HepG2 (cell line): ENCODE measurements around the gene SRP14. TPM values are rescaled to one million over a fixed set of nuclear protein-coding genes. Genes with fewer than 3 reads are reported as not detected.

Experiments
- ATAC-seq: fragments of 200-7000 bp; cut with Tn5 transposase; 3 replicates; pipeline ENCODE4 v1.9.1; 2020; ENCODE audit warnings: mild to moderate bottlenecking, moderate library complexity
- BruUV-seq: library from RNA; stranded (reverse); fragments of 400-500 nt; replicated peaks from 2 replicates; lab custom pipeline; 2021; lab: Mats Ljungman, UMichigan
- CTCF ChIA-PET: fragments of 300-600 bp; formaldehyde crosslinking; extraction: SDS; loops from one replicate; lab custom pipeline; 2021; ENCODE audit warnings: low total read pairs, inconsistent platforms, low intra/inter-chr PET ratio; lab: Yijun Ruan, JAX
- POLR2A ChIA-PET: fragments of 350-600 bp; sonication (Branson Sonifier 250); formaldehyde crosslinking; loops from one replicate; lab custom pipeline; 2020; ENCODE audit warnings: antibody characterized with exemption, inconsistent platforms; lab: Yijun Ruan, JAX
- DNase-seq: peaks from one replicate; pipeline ENCODE4 v3.0.0-alpha.2; 2015; ENCODE audit warnings: low spot score
- FAIRE-seq: peaks from 3 replicates; lab custom pipeline; 2011; peaks lifted over from hg19 to GRCh38; lab: Jason Lieb, UNC
- H2AFZ ChIP-seq: one replicate; pipeline ENCODE4 v1.6.1; 2011; ENCODE audit warnings: low read length, inconsistent platforms
- H3K27ac ChIP-seq: fragments of 300-600 bp; 3 replicates; pipeline ENCODE4 v1.8.0; 2011; ENCODE audit warnings: mixed run types, mild to moderate bottlenecking, mixed read lengths, low read length, inconsistent platforms; ENCODE audit not compliant: insufficient read depth; ENCODE audit errors: extremely low read length
- H3K27me3 ChIP-seq, 2 experiments: fragments of 200-600 bp in 1 of 2; 2 replicates in 1 of 2; 3 replicates in 1 of 2; pipeline versions ENCODE4 v1.6.0 to v1.8.0; 2011; ENCODE audit warnings: low read length in 2 of 2, mild to moderate bottlenecking in 2 of 2, moderate library complexity in 2 of 2, inconsistent platforms in 1 of 2; ENCODE audit not compliant: insufficient read depth in 2 of 2, control insufficient read depth in 1 of 2
- H3K36me3 ChIP-seq, 2 experiments: fragments of 200-600 bp in 1 of 2; replicated peaks in 1 of 2; 2 replicates in 1 of 2; 3 replicates in 1 of 2; pipeline versions ENCODE4 v1.5.1 to v1.8.0; 2011; ENCODE audit warnings: low read length in 2 of 2, inconsistent platforms in 1 of 2; ENCODE audit not compliant: insufficient read depth in 2 of 2, control insufficient read depth in 1 of 2
- H3K4me1 ChIP-seq: 2 replicates; pipeline ENCODE4 v1.5.1; 2012; ENCODE audit warnings: low read length, inconsistent platforms; ENCODE audit not compliant: insufficient read depth
- H3K4me2 ChIP-seq: 2 replicates; pipeline ENCODE4 v1.6.0; 2011; ENCODE audit warnings: low read depth, low read length, inconsistent platforms
- H3K4me3 ChIP-seq, 3 experiments: fragments of 200-600 bp in 1 of 3; sonication (generic), shearing (Covaris generic) in 1 of 3; replicated peaks in 1 of 3; 2 replicates each; pipeline ENCODE4 v1.5.1; 2011 to 2016; ENCODE audit warnings: low read length in 3 of 3, inconsistent platforms in 2 of 3, low read depth in 2 of 3, mild to moderate bottlenecking in 2 of 3, control low read depth in 1 of 3, mixed read lengths in 1 of 3; ENCODE audit not compliant: insufficient read depth in 1 of 3
- H3K79me2 ChIP-seq: one replicate; pipeline ENCODE4 v1.6.1; 2011; ENCODE audit warnings: low read length, inconsistent platforms; ENCODE audit not compliant: insufficient read depth
- H3K9ac ChIP-seq: 2 replicates; pipeline ENCODE4 v1.6.0; 2011; ENCODE audit warnings: mild to moderate bottlenecking, low read depth, low read length, inconsistent platforms; ENCODE audit not compliant: insufficient read depth
- H3K9me3 ChIP-seq: 2 replicates; pipeline ENCODE4 v1.5.1; 2012; ENCODE audit warnings: mild to moderate bottlenecking, low read length
- H4K20me1 ChIP-seq: 2 replicates; pipeline ENCODE4 v1.6.0; 2011; ENCODE audit warnings: inconsistent platforms, mild to moderate bottlenecking, low read length, moderate library complexity; ENCODE audit not compliant: insufficient read depth
- MEIS1 ChIP-seq: sonication (generic); formaldehyde crosslinking; IDR thresholded peaks from 2 replicates; pipeline ENCODE4 v1.9.0; 2021; ENCODE audit warnings: mild to moderate bottlenecking, missing genetic modification reagents, moderate library complexity, borderline replicate concordance
- ZNF687 ChIP-seq: sonication (generic); formaldehyde crosslinking; IDR thresholded peaks from 2 replicates; pipeline ENCODE4 v1.5.1; 2020; ENCODE audit warnings: mild to moderate bottlenecking, missing genetic modification reagents, moderate library complexity
- WGBS: methylation state at CpG from one replicate; pipeline ENCODE4 v1.1.6; 2017; ENCODE audit warnings: low lambda C conversion rate; 5-methylcytosine and 5-hydroxymethylcytosine counted together
- in situ Hi-C: cut with HindIII; loops from 2 replicates; pipeline ENCODE4 v1.10.0; 2017; ENCODE audit warnings: low pct_unique_long_range_greater_than_20kb; ENCODE audit not compliant: extremely low pct_ligation_motif_present
- intact Hi-C: fragments of 100-400 bp; cut with micrococcal nuclease; formaldehyde crosslinking; loops from one replicate; pipeline ENCODE4 v1.10.0; 2022; ENCODE audit not compliant: unreplicated experiment
- polyA plus RNA-seq, 8 experiments: library from polyadenylated mRNA; depleted of rRNA in 3 of 8; stranded (reverse) in 7 of 8; unstranded in 1 of 8; fragments of >200 nt; fragmentation: Illumina TruSeq in 4 of 8; extraction: Trizol in 4 of 8; gene quantifications; 2 replicates each; pipeline versions ENCODE4 v1.2.1 to v1.2.3, GENCODE V29; 2011 to 2016; ENCODE audit warnings: low read depth in 4 of 8, missing spikeins in 1 of 8, mixed read lengths in 1 of 8; ENCODE audit not compliant: insufficient read depth in 1 of 8
- total RNA-seq, 5 experiments: library from RNA; depleted of rRNA; stranded (reverse); fragments of >200 nt; fragmentation: Illumina TruSeq; extraction: Trizol; gene quantifications; 2 replicates each; pipeline ENCODE4 v1.2.3, GENCODE V29; 2016; ENCODE audit warnings: low read depth in 1 of 5

Gene SRP14
- total and polyA plus RNA-seq, 2 of the 13 experiments (the other 11 are each of a cell fraction or from before 2014, with no cell fraction given): 208 to 356 TPM

- Histone ChIP-seq H4K20me1 (no peaks in the 10 kb centered on the region), H3K4me3 (no peak overlapping the region), H3K27me3 (no peaks in the 10 kb centered on the region), H3K4me2 (no peak overlapping the region), H3K27ac (no peak overlapping the region), H3K36me3 (peaks cover 0 to 2% of the 10 kb centered on the region in 2 experiments; a peak in 1 of 5 replicates), H2AFZ (no peak overlapping the region), H3K9ac (no peak overlapping the region), H3K79me2 (no peaks in the 10 kb centered on the region), H3K9me3 (no peaks in the 10 kb centered on the region), H3K4me1 (peaks cover 15% of the 10 kb centered on the region)
- in situ Hi-C loops (no loop called here), intact Hi-C loops (no loop called here)
- POLR2A ChIA-PET: interaction anchor here (0.5 to 1.0 kb wide), 2 partner anchors 40 to 43 kb away, joined by 3 to 4 read pairs; no protein-coding TSS in a partner anchor
- 86% methylated on average over 8 of the region's 14 CpGs for WGBS
- ATAC-seq (no peak), FAIRE-seq (no peak), DNase-seq (no peak)
- no TSS peak for BruUV-seq
- CTCF ChIA-PET: no interaction called here
- TF ChIP-seq MEIS1 (CRISPR knock-in tag): no peak
- 0 out of 2 replicates have a peak, but pooled peaks have one; percentile 1 for TF ChIP-seq ZNF687 (CRISPR knock-in tag)
Observed at GRCh38 chr15:40055576-40056293, 16.8 kb upstream of the SRP14 start.
